ENCODE results near the gene WFDC12.
A peak's percentile ranks its signal among the peaks of the same experiment; 100 is the strongest.

Gene WFDC12

GRCh38 chr20:45114465-45115385 is 9.5 kb downstream of the WFDC12 start, which contains the start of gene WFDC5:
TSS of gene WFDC5 (minus strand) at chr20:45115174. CDS start at chr20:45115083, 91 bp downstream.
- no peak for DNase-seq

- DNase-seq = no peak
Measured at GRCh38 chr20:45113865-45114264, 10.4 kb downstream of the WFDC12 start.

- no peak for DNase-seq
Measured at GRCh38 chr20:45112754-45113153, 11.5 kb downstream of the WFDC12 start.

GRCh38 chr20:45111799-45112471 is 12.3 kb downstream of the WFDC12 start:
- peak; percentile 20 to 33 for DNase-seq

GRCh38 chr20:45111285-45111684 is 13.0 kb downstream of the WFDC12 start:
- no peak for DNase-seq

GRCh38 chr20:45110301-45110700 is 14.0 kb downstream of the WFDC12 start:
- no peak for DNase-seq

- no peak for DNase-seq
Measured at GRCh38 chr20:45109634-45110033, 14.6 kb downstream of the WFDC12 start.

GRCh38 chr20:45105317-45105716 is 18.9 kb downstream of the WFDC12 start:
- DNase-seq = no peak

- no peak for DNase-seq
Measured at GRCh38 chr20:45104786-45105185, 19.5 kb downstream of the WFDC12 start.

- DNase-seq = no peak
Measured at GRCh38 chr20:45103072-45103471, 21.2 kb downstream of the WFDC12 start.

GRCh38 chr20:45101333-45101850 is 22.9 kb downstream of the WFDC12 start:
- DNase-seq = no peak

- no peak for DNase-seq
Measured at GRCh38 chr20:45100563-45101245, 23.6 kb downstream of the WFDC12 start, which contains the start of gene KCNS1. TSS of gene KCNS1 (minus strand) at chr20:45101127. CDS start at chr20:45099236, 1,891 bp downstream.

GRCh38 chr20:45098103-45098773 is 26.0 kb downstream of the WFDC12 start:
- no peak for DNase-seq

- peak; percentile 38 to 39 for DNase-seq
Measured at GRCh38 chr20:45097485-45098102, 26.7 kb downstream of the WFDC12 start.

GRCh38 chr20:45096781-45097180 is 27.5 kb downstream of the WFDC12 start:
- DNase-seq = no peak

- peak; percentile 57 to 74 for DNase-seq
Measured at GRCh38 chr20:45095805-45096238, 28.4 kb downstream of the WFDC12 start.

GRCh38 chr20:45094864-45095574 is 29.2 kb downstream of the WFDC12 start:
- no peak for DNase-seq

GRCh38 chr20:45094201-45094600 is 30.1 kb downstream of the WFDC12 start:
- DNase-seq = no peak

- no peak for DNase-seq
Measured at GRCh38 chr20:45092898-45093297, 31.4 kb downstream of the WFDC12 start.

GRCh38 chr20:45091366-45091765 is 32.9 kb downstream of the WFDC12 start:
- no peak for DNase-seq

GRCh38 chr20:45090481-45090880 is 33.8 kb downstream of the WFDC12 start:
- DNase-seq = no peak

Measured in CD4-positive, alpha-beta T cell treated with Interleukin-4 for 1 hour (primary cell).